GM12892 (cell line): Measurements from ENCODE around the gene CRYGS.

Source experiments
- POLR2A ChIP-seq: IDR thresholded peaks from 2 replicates; pipeline ENCODE4 v1.6.1; 2011; ENCODE audit warnings: low read depth, low read length, control low read depth
- POLR2AphosphoS5 ChIP-seq: IDR thresholded peaks from 2 replicates; pipeline ENCODE4 v1.6.1; 2011; ENCODE audit warnings: low read depth, low read length, control low read depth
- TAF1 ChIP-seq: IDR thresholded peaks from 2 replicates; pipeline ENCODE4 v1.6.1; 2011; ENCODE audit warnings: low read depth, mild to moderate bottlenecking, control low read depth, low read length, borderline replicate concordance

DNA sequence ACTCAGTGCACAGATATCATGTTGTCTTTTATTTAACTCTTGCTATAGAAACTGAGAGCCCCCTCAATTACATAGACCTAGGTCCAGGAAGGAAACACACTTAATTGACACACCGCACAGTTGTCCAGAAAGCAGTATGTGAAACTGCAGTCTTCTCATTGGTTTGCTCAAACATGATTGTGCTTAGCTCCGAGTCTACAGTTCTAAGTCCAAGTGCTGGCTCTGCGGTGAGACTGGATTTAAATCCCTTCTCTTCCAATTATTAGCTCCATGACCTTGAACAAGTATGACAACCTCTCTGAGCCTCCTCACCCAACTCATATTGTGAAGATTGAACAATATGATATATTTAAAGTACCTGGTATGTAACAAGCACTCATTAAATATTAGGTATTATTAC is 49.7 kb upstream of the CRYGS start:
- no peak for TF ChIP-seq POLR2A
- TF ChIP-seq POLR2AphosphoS5 = no peak
- TF ChIP-seq TAF1 = no peak
